Measurements from ENCODE around the gene RIN2. TPM values are rescaled to one million over a fixed set of nuclear protein-coding genes. Genes with fewer than 3 reads are reported as not detected.

Gene RIN2
- total RNA-seq, 4 donors from 2014 or later, result 17.9 to 30.9 (median 22.6) TPM

DNA sequence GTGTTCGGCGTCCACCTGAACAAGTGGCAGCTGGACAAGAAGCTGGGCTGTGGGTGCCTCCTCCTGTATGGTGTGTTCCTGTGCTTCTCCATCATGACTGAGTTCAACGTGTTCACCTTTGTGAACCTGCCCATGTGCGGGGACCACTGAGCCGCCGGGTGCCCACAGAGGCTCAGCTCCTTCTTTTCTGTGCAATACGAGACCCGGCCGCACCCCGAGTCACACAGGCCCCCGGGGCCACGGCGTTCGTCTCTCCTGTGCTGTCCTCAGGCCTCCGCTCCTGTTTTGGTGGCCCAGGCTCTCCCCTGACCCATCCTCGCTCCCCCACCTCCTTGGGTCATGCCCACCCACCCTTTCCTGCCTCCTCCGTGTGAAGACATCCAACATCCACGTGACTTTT, 37.1 kb upstream of the RIN2 start:
- H3K27ac ChIP-seq, result no peak overlapping the region
- H3K4me3 ChIP-seq, result no peak overlapping the region
- ATAC-seq (no peak), DNase-seq (no peak)
- H3K36me3 ChIP-seq, result no peaks in the 10 kb centered on the region
- in situ Hi-C loops (cut with MboI; ENCODE audit: low sequenced_read_pairs in 4 of 4), result no loop called here
- TF ChIP-seq POLR2A (IDR thresholded peaks at IDR 0.05), result no peak
- TF ChIP-seq, protein P1, sequence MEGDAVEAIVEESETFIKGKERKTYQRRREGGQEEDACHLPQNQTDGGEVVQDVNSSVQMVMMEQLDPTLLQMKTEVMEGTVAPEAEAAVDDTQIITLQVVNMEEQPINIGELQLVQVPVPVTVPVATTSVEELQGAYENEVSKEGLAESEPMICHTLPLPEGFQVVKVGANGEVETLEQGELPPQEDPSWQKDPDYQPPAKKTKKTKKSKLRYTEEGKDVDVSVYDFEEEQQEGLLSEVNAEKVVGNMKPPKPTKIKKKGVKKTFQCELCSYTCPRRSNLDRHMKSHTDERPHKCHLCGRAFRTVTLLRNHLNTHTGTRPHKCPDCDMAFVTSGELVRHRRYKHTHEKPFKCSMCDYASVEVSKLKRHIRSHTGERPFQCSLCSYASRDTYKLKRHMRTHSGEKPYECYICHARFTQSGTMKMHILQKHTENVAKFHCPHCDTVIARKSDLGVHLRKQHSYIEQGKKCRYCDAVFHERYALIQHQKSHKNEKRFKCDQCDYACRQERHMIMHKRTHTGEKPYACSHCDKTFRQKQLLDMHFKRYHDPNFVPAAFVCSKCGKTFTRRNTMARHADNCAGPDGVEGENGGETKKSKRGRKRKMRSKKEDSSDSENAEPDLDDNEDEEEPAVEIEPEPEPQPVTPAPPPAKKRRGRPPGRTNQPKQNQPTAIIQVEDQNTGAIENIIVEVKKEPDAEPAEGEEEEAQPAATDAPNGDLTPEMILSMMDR (IDR thresholded peaks at IDR 0.05 in 4 of 5, conservative IDR thresholded peaks at IDR 0.05 in 1 of 5), result no peak
- H3K4me1 ChIP-seq, result no peaks in the 10 kb centered on the region
- intact Hi-C loops (cut with DNase I; ENCODE audit: low total_unique reads), result no loop called here
- no peaks in the 10 kb centered on the region for H3K9me3 ChIP-seq
- H3K27me3 ChIP-seq, result no peaks in the 10 kb centered on the region

DNA sequence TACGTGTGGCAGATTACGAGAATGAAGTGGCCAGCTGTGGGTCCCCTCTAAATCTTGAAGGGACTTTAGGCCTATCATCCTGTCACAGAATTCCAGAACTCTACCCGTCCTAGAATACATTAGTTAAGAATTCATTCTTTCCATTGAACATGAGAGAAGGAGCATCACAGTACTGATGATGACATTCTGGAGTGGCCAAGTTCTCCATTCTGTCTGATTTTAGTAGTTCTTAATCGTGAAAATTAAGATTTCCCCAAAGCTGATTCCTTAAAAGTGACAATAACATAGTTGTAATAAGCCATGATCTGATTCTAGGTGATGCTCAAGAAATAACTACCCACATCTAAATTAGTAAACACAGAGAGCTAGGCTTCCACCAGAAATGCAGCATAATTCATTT, 35.0 kb upstream of the RIN2 start:
- Histone ChIP-seq H3K4me1 (no peaks in the 10 kb centered on the region), H3K27me3 (no peaks in the 10 kb centered on the region), H3K4me3 (no peak overlapping the region), H3K27ac (no peak overlapping the region), H3K9me3 (no peaks in the 10 kb centered on the region), H3K36me3 (no peaks in the 10 kb centered on the region)
- in situ Hi-C loops (cut with MboI; ENCODE audit: low sequenced_read_pairs in 4 of 4) (no loop called here), intact Hi-C loops (cut with DNase I; ENCODE audit: low total_unique reads) (no loop called here)
- ATAC-seq (no peak), DNase-seq (no peak)
- TF ChIP-seq POLR2A (IDR thresholded peaks at IDR 0.05), result no peak
- TF ChIP-seq, protein P1 (IDR thresholded peaks at IDR 0.05 in 4 of 5, conservative IDR thresholded peaks at IDR 0.05 in 1 of 5), result no peak

DNA sequence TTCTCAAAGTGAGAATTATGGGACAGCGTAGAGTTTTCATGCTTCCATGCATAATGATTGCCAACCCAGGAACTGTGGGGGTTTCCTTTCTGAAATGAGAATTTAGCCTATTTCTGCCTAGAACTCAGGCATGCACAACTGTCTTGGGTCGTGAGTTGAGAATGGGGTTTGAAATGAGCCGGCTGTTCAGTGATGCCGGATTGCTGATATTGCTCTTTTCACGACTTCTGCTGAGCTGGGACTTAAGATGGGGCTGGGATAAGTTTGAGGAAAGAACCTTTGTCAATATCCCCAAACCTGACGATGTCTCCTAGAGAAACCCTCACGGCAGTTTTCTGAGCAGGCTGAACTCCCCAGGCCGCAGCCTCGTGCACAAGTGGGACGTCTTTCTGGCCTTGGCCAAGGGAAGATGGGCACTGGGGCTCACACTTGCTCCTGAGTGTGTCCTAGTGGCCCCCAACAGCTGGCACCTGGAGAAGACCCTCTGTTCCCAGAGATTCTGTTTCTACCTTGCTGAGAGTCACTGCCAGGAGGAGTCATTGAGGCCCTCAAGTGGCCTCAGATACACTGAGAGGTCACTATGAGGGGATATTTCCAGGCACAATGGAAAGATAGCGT, 34.1 kb upstream of the RIN2 start:
- H3K27me3 ChIP-seq, result no peaks in the 10 kb centered on the region
- no peak overlapping the region for H3K27ac ChIP-seq
- TF ChIP-seq POLR2A (IDR thresholded peaks at IDR 0.05), result no peak
- TF ChIP-seq, protein P1 (IDR thresholded peaks at IDR 0.05 in 4 of 5, conservative IDR thresholded peaks at IDR 0.05 in 1 of 5), result no peak
- H3K4me3 ChIP-seq, result no peak overlapping the region
- H3K4me1 ChIP-seq, result no peaks in the 10 kb centered on the region
- H3K36me3 ChIP-seq, result no peaks in the 10 kb centered on the region
- DNase-seq, result no peak
- ATAC-seq, result no peak
- intact Hi-C loops (cut with DNase I; ENCODE audit: low total_unique reads), result no loop called here
- in situ Hi-C loops (cut with MboI; ENCODE audit: low sequenced_read_pairs in 4 of 4), result no loop called here
- H3K9me3 ChIP-seq, result no peaks in the 10 kb centered on the region

GRCh38 chr20:19725373-19725772, 32.7 kb upstream of the RIN2 start:
- H3K4me3 ChIP-seq, result no peak overlapping the region
- no peaks in the 10 kb centered on the region for H3K36me3 ChIP-seq
- DNase-seq (no peak), ATAC-seq (no peak)
- H3K4me1 ChIP-seq, result no peaks in the 10 kb centered on the region
- TF ChIP-seq, protein P1 (IDR thresholded peaks at IDR 0.05 in 4 of 5, conservative IDR thresholded peaks at IDR 0.05 in 1 of 5), result no peak
- no peak for TF ChIP-seq POLR2A (IDR thresholded peaks at IDR 0.05)
- intact Hi-C loops (cut with DNase I; ENCODE audit: low total_unique reads), result no loop called here
- H3K9me3 ChIP-seq, result no peaks in the 10 kb centered on the region
- no peak overlapping the region for H3K27ac ChIP-seq
- in situ Hi-C loops (cut with MboI; ENCODE audit: low sequenced_read_pairs in 4 of 4), result no loop called here
- no peaks in the 10 kb centered on the region for H3K27me3 ChIP-seq

All from gastrocnemius medialis (tissue), 4 donors.